HEK293 (cell line): Measurements from ENCODE around the gene TIAM2.

Source experiments
- CTCF ChIA-PET: fragments of 350-600 bp; formaldehyde crosslinking; extraction: SDS; loops from one replicate; lab custom pipeline; 2021; ENCODE audit warnings: antibody characterized with exemption; lab: Yijun Ruan, JAX
- POLR2A ChIA-PET: fragments of 300-600 bp; formaldehyde crosslinking; extraction: SDS; loops from one replicate; lab custom pipeline; 2020; ENCODE audit warnings: antibody characterized with exemption, inconsistent platforms; lab: Yijun Ruan, JAX
- H3K27ac ChIP-seq: fragments of 200-500 bp; sonication (Bioruptor generic); 2 replicates; pipeline ENCODE4 v1.5.1; 2014; ENCODE audit warnings: low read depth, low read length, control low read depth, inconsistent platforms; ENCODE audit errors: extremely low read depth
- H3K36me3 ChIP-seq, 2 experiments: fragments of 200-500 bp in 1 of 2; sonication (Bioruptor generic) in 1 of 2; 1 replicate in 1 of 2; 2 replicates in 1 of 2; pipeline ENCODE4 v1.5.1; 2014 to 2017; ENCODE audit warnings: inconsistent platforms in 2 of 2, low read length in 2 of 2; ENCODE audit not compliant: control insufficient read depth in 2 of 2, insufficient read depth in 1 of 2
- H3K4me1 ChIP-seq: fragments of 200-500 bp; sonication (Bioruptor generic); 2 replicates; pipeline ENCODE4 v1.5.1; 2014; ENCODE audit warnings: mild to moderate bottlenecking, low read length, inconsistent platforms; ENCODE audit not compliant: control insufficient read depth, insufficient read depth
- H3K4me3 ChIP-seq: 2 replicates; pipeline ENCODE4 v1.5.1; 2011; ENCODE audit warnings: low read depth, mild to moderate bottlenecking, control low read depth, low read length, moderate library complexity
- H3K9me3 ChIP-seq: fragments of 200-500 bp; sonication (Bioruptor generic); 2 replicates; pipeline ENCODE4 v1.5.1; 2014; ENCODE audit warnings: low read depth, low read length, inconsistent platforms; ENCODE audit not compliant: control insufficient read depth, insufficient read depth
- HOXA7 ChIP-seq: sonication (generic); formaldehyde crosslinking; IDR thresholded peaks from 2 replicates; pipeline ENCODE4 v1.8.1; 2022; ENCODE audit warnings: missing genetic modification reagents, borderline replicate concordance
- INSM2 ChIP-seq: fragments of 450-650 bp; formaldehyde crosslinking; IDR thresholded peaks from 2 replicates; pipeline ENCODE4 v1.5.1; 2016; ENCODE audit warnings: missing biosample characterization, missing genetic modification characterization
- KLF17 ChIP-seq: fragments of 450-650 bp; formaldehyde crosslinking; IDR thresholded peaks from 2 replicates; pipeline ENCODE4 v1.5.1; 2016; ENCODE audit warnings: missing biosample characterization, missing genetic modification characterization
- KLF9 ChIP-seq: fragments of 450-650 bp; formaldehyde crosslinking; IDR thresholded peaks from 2 replicates; pipeline ENCODE4 v1.5.1; 2016; ENCODE audit warnings: missing biosample characterization, missing genetic modification characterization, low read depth
- MEIS1 ChIP-seq: sonication (generic); formaldehyde crosslinking; IDR thresholded peaks from 2 replicates; pipeline ENCODE4 v1.8.1; 2022; ENCODE audit warnings: missing genetic modification reagents, mild to moderate bottlenecking, borderline replicate concordance
- REPIN1 ChIP-seq: fragments of 450-650 bp; formaldehyde crosslinking; IDR thresholded peaks from 2 replicates; pipeline ENCODE4 v1.5.1; 2017; ENCODE audit warnings: missing biosample characterization, missing genetic modification characterization, low read depth
- TRIM28 ChIP-seq: IDR thresholded peaks from 2 replicates; pipeline ENCODE4 v1.6.1; 2011; ENCODE audit warnings: low read length, control low read depth, borderline replicate concordance
- ZFP69B ChIP-seq: fragments of 450-650 bp; formaldehyde crosslinking; IDR thresholded peaks from 2 replicates; pipeline ENCODE4 v1.5.1; 2016; ENCODE audit warnings: missing biosample characterization, missing genetic modification characterization
- ZIC2 ChIP-seq: fragments of 450-650 bp; formaldehyde crosslinking; IDR thresholded peaks from 2 replicates; pipeline ENCODE4 v1.5.1; 2016; ENCODE audit warnings: missing biosample characterization, missing genetic modification characterization
- ZNF112 ChIP-seq: fragments of 450-650 bp; formaldehyde crosslinking; IDR thresholded peaks from 2 replicates; pipeline ENCODE4 v1.5.0; 2017; ENCODE audit warnings: missing biosample characterization, missing genetic modification characterization
- ZNF19 ChIP-seq: fragments of 450-650 bp; formaldehyde crosslinking; IDR thresholded peaks from 2 replicates; pipeline ENCODE4; 2016; ENCODE audit warnings: missing biosample characterization, missing genetic modification characterization, low read depth
- ZNF239 ChIP-seq: fragments of 450-650 bp; formaldehyde crosslinking; IDR thresholded peaks from 2 replicates; pipeline ENCODE4 v1.5.1; 2016; ENCODE audit warnings: missing biosample characterization, missing genetic modification characterization
- ZNF416 ChIP-seq: fragments of 450-650 bp; formaldehyde crosslinking; IDR thresholded peaks from 2 replicates; pipeline ENCODE4 v1.5.1; 2016; ENCODE audit warnings: missing biosample characterization, missing genetic modification characterization
- ZNF449 ChIP-seq: fragments of 450-650 bp; formaldehyde crosslinking; IDR thresholded peaks from 2 replicates; pipeline ENCODE4 v1.5.1; 2017; ENCODE audit warnings: missing biosample characterization, mild to moderate bottlenecking, missing genetic modification characterization, moderate library complexity
- ZNF510 ChIP-seq: fragments of 450-650 bp; formaldehyde crosslinking; IDR thresholded peaks from 2 replicates; pipeline ENCODE4 v1.5.1; 2018; ENCODE audit warnings: mild to moderate bottlenecking, missing genetic modification characterization, missing biosample characterization; ENCODE audit not compliant: insufficient replicate concordance
- ZNF513 ChIP-seq: fragments of 450-650 bp; IDR thresholded peaks from 2 replicates; pipeline ENCODE4 v1.5.1; 2018; ENCODE audit warnings: missing biosample characterization, missing genetic modification characterization
- ZNF518A ChIP-seq: fragments of 450-650 bp; formaldehyde crosslinking; conservative IDR thresholded peaks from 2 replicates; pipeline ENCODE4 v1.5.1; 2016; ENCODE audit warnings: low read depth, missing biosample characterization, missing genetic modification characterization
- ZNF521 ChIP-seq: fragments of 450-650 bp; formaldehyde crosslinking; IDR thresholded peaks from 2 replicates; pipeline ENCODE4 v1.5.1; 2017; ENCODE audit warnings: missing biosample characterization, mild to moderate bottlenecking, missing genetic modification characterization
- ZNF529 ChIP-seq: fragments of 450-650 bp; formaldehyde crosslinking; IDR thresholded peaks from 2 replicates; pipeline ENCODE4 v1.5.1; 2017; ENCODE audit warnings: missing genetic modification characterization, missing biosample characterization; ENCODE audit not compliant: insufficient replicate concordance
- ZNF549 ChIP-seq: fragments of 450-650 bp; IDR thresholded peaks from 2 replicates; pipeline ENCODE4 v1.5.1; 2018; ENCODE audit warnings: missing biosample characterization, missing genetic modification characterization, mild to moderate bottlenecking, inconsistent platforms, moderate library complexity
- ZNF580 ChIP-seq: fragments of 450-650 bp; formaldehyde crosslinking; IDR thresholded peaks from 2 replicates; pipeline ENCODE4 v1.5.1; 2016; ENCODE audit warnings: missing biosample characterization, missing genetic modification characterization
- ZNF639 ChIP-seq: fragments of 450-650 bp; formaldehyde crosslinking; IDR thresholded peaks from 2 replicates; pipeline ENCODE4 v1.5.1; 2016; ENCODE audit warnings: missing biosample characterization, missing genetic modification characterization
- ZNF776 ChIP-seq: fragments of 450-650 bp; formaldehyde crosslinking; IDR thresholded peaks from 2 replicates; pipeline ENCODE4 v1.5.0; 2017; ENCODE audit warnings: missing biosample characterization, missing genetic modification characterization, borderline replicate concordance

The TIAM2 gene

GRCh38 chr6:155117256-155117655, 122.1 kb downstream of the TIAM2 start:
- ChIA-PET CTCF (interaction anchor here (0.7 kb wide), 1 partner anchor 15 kb away, joined by 4 read pairs; no protein-coding TSS in a partner anchor), POLR2A (no interaction called here)
- Histone ChIP-seq H3K9me3 (no peaks in the 10 kb centered on the region), H3K4me3 (no peak overlapping the region), H3K4me1 (no peaks in the 10 kb centered on the region), H3K36me3 (no peaks in the 10 kb centered on the region), H3K27ac (no peak overlapping the region)
- TF ChIP-seq TRIM28 = no peak
- no peak for TF ChIP-seq ZNF449 (tag by site-specific recombination)
- no peak for TF ChIP-seq ZNF518A (tag by site-specific recombination)
- no peak for TF ChIP-seq ZNF580 (tag by site-specific recombination)
- no peak for TF ChIP-seq ZNF513 (tag by site-specific recombination)
- TF ChIP-seq HOXA7 (CRISPR knock-in tag) = no peak
- no peak for TF ChIP-seq ZNF639 (tag by site-specific recombination)
- no peak for TF ChIP-seq ZNF549 (tag by site-specific recombination)
- TF ChIP-seq ZNF112 (tag by site-specific recombination) = no peak
- TF ChIP-seq ZNF776 = no peak
- no peak for TF ChIP-seq ZNF510
- TF ChIP-seq ZNF521 (tag by site-specific recombination) = no peak

- POLR2A ChIA-PET = no interaction called here
- CTCF ChIA-PET = interaction anchor here (0.6 kb wide), 1 partner anchor 840 kb away, joined by 3 read pairs; no protein-coding TSS in a partner anchor
- TF ChIP-seq ZNF239 (tag by site-specific recombination) (no peak), KLF9 (tag by site-specific recombination) (no peak), ZNF529 (tag by site-specific recombination) (no peak), HOXA7 (CRISPR knock-in tag) (no peak), MEIS1 (CRISPR knock-in tag) (no peak), KLF17 (tag by site-specific recombination) (no peak), REPIN1 (tag by site-specific recombination) (no peak), ZNF416 (no peak), ZIC2 (tag by site-specific recombination) (no peak), ZFP69B (tag by site-specific recombination) (no peak), ZNF19 (no peak), INSM2 (no peak)
Measured at GRCh38 chr6:155117785-155118184, 122.7 kb downstream of the TIAM2 start.

More at GRCh38 chr6:155117785-155118184, 122.7 kb downstream of the TIAM2 start:
- Histone ChIP-seq H3K27ac (no peak overlapping the region), H3K4me1 (no peaks in the 10 kb centered on the region), H3K36me3 (no peaks in the 10 kb centered on the region), H3K9me3 (no peaks in the 10 kb centered on the region), H3K4me3 (no peak overlapping the region)
